Measurements from ENCODE around the gene ERF. TPM values are rescaled to one million over a fixed set of nuclear protein-coding genes. Genes with fewer than 3 reads are reported as not detected.

The ERF gene
- total RNA-seq, 1 experiment from 2014 or later: 96.1 TPM

GRCh38 chr19:42246922-42247639, 7.8 kb downstream of the ERF start:
- TF ChIP-seq SIN3A (IDR thresholded peaks at IDR 0.05; ENCODE audit: low read depth) (no peak; the same call in 1 of the 2 replicates), ZFX (IDR thresholded peaks at IDR 0.05) (no peak), FOSL1 (IDR thresholded peaks at IDR 0.05; ENCODE audit: low read depth) (no peak), POLR2A (IDR thresholded peaks at IDR 0.05; ENCODE audit: borderline replicate concordance, extremely low read depth, insufficient read depth, insufficient read length) (no peak), RAD21 (IDR thresholded peaks at IDR 0.05; ENCODE audit: low read depth) (no peak), SRF (IDR thresholded peaks at IDR 0.05; ENCODE audit: low read depth) (no peak), POLR2AphosphoS5 (IDR thresholded peaks at IDR 0.05; ENCODE audit: low read depth, low read length) (no peak; the same call in 1 of the 2 replicates), EGR1 (IDR thresholded peaks at IDR 0.05; ENCODE audit: low read depth) (no peak), YY1 (IDR thresholded peaks at IDR 0.05; ENCODE audit: extremely low read depth, insufficient replicate concordance, low read depth, low read length) (no peak), EZH2 (IDR thresholded peaks at IDR 0.05) (no peak), ELF1 (IDR thresholded peaks at IDR 0.05; ENCODE audit: borderline replicate concordance, low read depth) (no peak), ZNF274 (IDR thresholded peaks at IDR 0.05; ENCODE audit: low read depth, low read length) (no peak), REST (IDR thresholded peaks at IDR 0.05; ENCODE audit: low read depth) (no peak)
- Histone ChIP-seq H3K9me2 (ENCODE audit: insufficient read depth) (no peaks in the 10 kb centered on the region), H3K27me3 (ENCODE audit: insufficient read depth, low read length) (no peaks in the 10 kb centered on the region), H3K4me3 (replicated peaks in 1 of 2; ENCODE audit: low read depth in 1 of 2, low read length in 2 of 2) (no peak overlapping the region), H2AFZ (ENCODE audit: low read depth, low read length, poor library complexity, severe bottlenecking) (no peak overlapping the region), H3K9me3 (ENCODE audit: control insufficient read depth in 1 of 2, insufficient read depth in 1 of 2, low read depth in 1 of 2, low read length in 2 of 2) (no peaks in the 10 kb centered on the region), H3K9ac (ENCODE audit: low read length) (0 out of 2 replicates have a peak overlapping the region, but pooled peaks have one; percentile 14), H3K79me2 (ENCODE audit: insufficient read depth, low read length) (peaks cover 33% of the 10 kb centered on the region), H3K4me2 (ENCODE audit: low read length) (peak overlapping the region; percentile 20; the same call in 1 of the 2 replicates), H3K4me1 (ENCODE audit: control insufficient read depth in 1 of 2, insufficient read depth in 2 of 2, low read length in 2 of 2) (peaks cover 18 to 41% of the 10 kb centered on the region in 2 experiments), H3K36me3 (ENCODE audit: control insufficient read depth in 1 of 2, insufficient read depth in 2 of 2, low read length in 2 of 2) (peaks cover 0 to 7% of the 10 kb centered on the region in 2 experiments; a peak in 1 of 4 replicates), H4K20me1 (ENCODE audit: insufficient read depth) (peaks cover 3% of the 10 kb centered on the region; the same call in 1 of the 2 replicates), H3K27ac (ENCODE audit: low read depth, low read length) (peak overlapping the region; percentile 41)
- no TSS peak for BruUV-seq (replicated peaks)
- CTCF ChIA-PET: interaction anchor here (0.9 to 3.8 kb wide), 16 partner anchors 9 to 193 kb away, joined by 3 to 63 read pairs (median 4); partner anchors contain the start of genes CIC, PAFAH1B3, POU2F2 and PRR19
- intact Hi-C loops (cut with micrococcal nuclease): loop anchor here (1.0 to 2.0 kb wide), 3 partner anchors 32 to 114 kb away; no protein-coding TSS in a partner anchor
- POLR2A ChIA-PET: interaction anchor here (0.8 to 1.9 kb wide), 3 partner anchors 9 to 149 kb away, joined by 3 to 6 read pairs (median 4); partner anchors contain the start of gene ERF
- ATAC-seq (no peak), DNase-seq (ENCODE audit: low read depth, low spot score) (no peak)
- RAD21 ChIA-PET (ENCODE audit: low non-redundant PET in 1 of 2, low total read pairs in 2 of 2, uncharacterized antibody in 2 of 2, unreplicated experiment in 2 of 2): interaction anchor here (0.6 to 1.8 kb wide), 5 partner anchors 23 to 141 kb away, joined by 3 to 9 read pairs (median 5); no protein-coding TSS in a partner anchor
